PC-9 (cell line): ENCODE results near the gene ZNF79.

Experiments used
- CTCF ChIP-seq: fragments of 200-600 bp; sonication (generic); conservative IDR thresholded peaks from 2 replicates; pipeline ENCODE4 v1.6.1; 2017; ENCODE audit warnings: mixed run types, antibody characterized with exemption, mild to moderate bottlenecking, moderate library complexity
- EZH2 ChIP-seq: fragments of 200-600 bp; sonication (generic); IDR thresholded peaks from 2 replicates; pipeline ENCODE4 v1.8.0; 2017; ENCODE audit warnings: antibody characterized with exemption, low read depth

GRCh38 chr9:127482662-127483061 is 58.5 kb downstream of the ZNF79 start:
- TF ChIP-seq EZH2: no peak
- no peak for TF ChIP-seq CTCF
